HepG2 (cell line): ENCODE results near the gene CD79A. TPM values are rescaled to one million over a fixed set of nuclear protein-coding genes. Genes with fewer than 3 reads are reported as not detected.

Source experiments
- ATF1 ChIP-seq: IDR thresholded peaks from 2 replicates; pipeline ENCODE4 v1.6.1; 2016; ENCODE audit warnings: mild to moderate bottlenecking, control low read depth
- ATF2 ChIP-seq: sonication (generic); formaldehyde crosslinking; IDR thresholded peaks from 2 replicates; pipeline ENCODE4 v1.4.0; 2020; ENCODE audit warnings: missing genetic modification reagents
- E2F5 ChIP-seq: sonication (generic); formaldehyde crosslinking; conservative IDR thresholded peaks from 2 replicates; pipeline ENCODE4 v1.4.0; 2020; ENCODE audit warnings: missing genetic modification reagents
- EEA1 ChIP-seq: sonication (generic); formaldehyde crosslinking; IDR thresholded peaks from 2 replicates; pipeline ENCODE4 v1.5.1; 2020; ENCODE audit warnings: mild to moderate bottlenecking, missing genetic modification reagents, borderline replicate concordance
- HOXA3 ChIP-seq: sonication (generic); formaldehyde crosslinking; IDR thresholded peaks from 2 replicates; pipeline ENCODE4 v1.5.0; 2020; ENCODE audit warnings: missing genetic modification reagents
- HOXA9 ChIP-seq: sonication (generic); formaldehyde crosslinking; IDR thresholded peaks from 2 replicates; pipeline ENCODE4 v1.8.1; 2022; ENCODE audit warnings: missing genetic modification reagents, mild to moderate bottlenecking, moderate library complexity, borderline replicate concordance
- MED8 ChIP-seq: sonication (generic); formaldehyde crosslinking; IDR thresholded peaks from 2 replicates; pipeline ENCODE4 v1.8.1; 2023; ENCODE audit warnings: mild to moderate bottlenecking, missing genetic modification reagents; ENCODE audit not compliant: insufficient replicate concordance
- NCOA2 ChIP-seq: sonication (generic); formaldehyde crosslinking; IDR thresholded peaks from 2 replicates; pipeline ENCODE4 v1.8.0; 2022; ENCODE audit warnings: inconsistent platforms
- NCOA5 ChIP-seq: sonication (generic); formaldehyde crosslinking; IDR thresholded peaks from 2 replicates; pipeline ENCODE4 v1.4.0; 2020; ENCODE audit warnings: missing genetic modification reagents
- NFKBIZ ChIP-seq: IDR thresholded peaks from 2 replicates; pipeline ENCODE4 v1.6.1; 2018; ENCODE audit warnings: missing genetic modification reagents, missing compliant biosample characterization
- PRMT3 ChIP-seq: sonication (generic); formaldehyde crosslinking; IDR thresholded peaks from 2 replicates; pipeline ENCODE4 v1.8.1; 2022; ENCODE audit warnings: low read depth, mild to moderate bottlenecking, moderate library complexity, missing genetic modification reagents, borderline replicate concordance
- SMAD3 ChIP-seq: sonication (generic); formaldehyde crosslinking; IDR thresholded peaks from 2 replicates; pipeline ENCODE4 v1.4.0; 2020; ENCODE audit warnings: missing genetic modification reagents
- SNAPC5 ChIP-seq: sonication (generic); formaldehyde crosslinking; IDR thresholded peaks from 2 replicates; pipeline ENCODE4 v1.8.1; 2023; ENCODE audit warnings: mild to moderate bottlenecking, missing genetic modification reagents, borderline replicate concordance
- ZMAT5 ChIP-seq: sonication (generic); formaldehyde crosslinking; IDR thresholded peaks from 2 replicates; pipeline ENCODE4 v1.5.0; 2020; ENCODE audit warnings: mild to moderate bottlenecking, low read depth, missing genetic modification reagents, borderline replicate concordance
- ZNF276 ChIP-seq: sonication (generic); formaldehyde crosslinking; IDR thresholded peaks from 2 replicates; pipeline ENCODE4 v1.4.0; 2020; ENCODE audit warnings: mild to moderate bottlenecking, low read depth, missing genetic modification reagents
- ZNF280B ChIP-seq: sonication (generic); formaldehyde crosslinking; IDR thresholded peaks from 2 replicates; pipeline ENCODE4 v1.5.0; 2020; ENCODE audit warnings: missing genetic modification reagents, mild to moderate bottlenecking, borderline replicate concordance
- ZNF317 ChIP-seq: sonication (generic); formaldehyde crosslinking; IDR thresholded peaks from 2 replicates; pipeline ENCODE4 v1.5.0; 2020; ENCODE audit warnings: mild to moderate bottlenecking, missing genetic modification reagents
- ZNF567 ChIP-seq: sonication (generic); formaldehyde crosslinking; IDR thresholded peaks from 2 replicates; pipeline ENCODE4 v1.8.1; 2023; ENCODE audit warnings: mild to moderate bottlenecking, missing genetic modification reagents, borderline replicate concordance
- ZNF607 ChIP-seq: sonication (generic); formaldehyde crosslinking; IDR thresholded peaks from 2 replicates; pipeline ENCODE4 v1.5.1; 2020; ENCODE audit warnings: missing genetic modification reagents, mild to moderate bottlenecking, borderline replicate concordance
- ZNF7 ChIP-seq: IDR thresholded peaks from 2 replicates; pipeline ENCODE4 v1.6.1; 2016; ENCODE audit warnings: missing biosample characterization, missing genetic modification reagents
- ZNF749 ChIP-seq: sonication (generic); formaldehyde crosslinking; IDR thresholded peaks from 2 replicates; pipeline ENCODE4 v1.8.0; 2022; ENCODE audit warnings: mild to moderate bottlenecking, missing genetic modification reagents, moderate library complexity, borderline replicate concordance
- ZNF768 ChIP-seq: sonication (generic); formaldehyde crosslinking; IDR thresholded peaks from 2 replicates; pipeline ENCODE4 v1.4.0; 2020; ENCODE audit warnings: missing genetic modification reagents
- ZSCAN20 ChIP-seq: sonication (generic); formaldehyde crosslinking; IDR thresholded peaks from 2 replicates; pipeline ENCODE4 v1.4.0; 2020; ENCODE audit warnings: missing genetic modification reagents, mild to moderate bottlenecking, borderline replicate concordance
- polyA plus RNA-seq, 8 experiments: library from polyadenylated mRNA; depleted of rRNA in 3 of 8; stranded (reverse) in 7 of 8; unstranded in 1 of 8; fragments of >200 nt; fragmentation: Illumina TruSeq in 4 of 8; extraction: Trizol in 4 of 8; gene quantifications; 2 replicates each; pipeline versions ENCODE4 v1.2.1 to v1.2.3, GENCODE V29; 2011 to 2016; ENCODE audit warnings: low read depth in 4 of 8, missing spikeins in 1 of 8, mixed read lengths in 1 of 8; ENCODE audit not compliant: insufficient read depth in 1 of 8
- total RNA-seq, 5 experiments: library from RNA; depleted of rRNA; stranded (reverse); fragments of >200 nt; fragmentation: Illumina TruSeq; extraction: Trizol; gene quantifications; 2 replicates each; pipeline ENCODE4 v1.2.3, GENCODE V29; 2016; ENCODE audit warnings: low read depth in 1 of 5

Gene CD79A
- total and polyA plus RNA-seq, 2 of the 13 experiments (the other 11 are each of a cell fraction or from before 2014, with no cell fraction given): 0.24 to 0.33 TPM

GRCh38 chr19:41904118-41904870 lies 27.2 kb downstream of the CD79A start (continued):
- TF ChIP-seq ZNF276 (CRISPR knock-in tag) (no peak), ZNF567 (CRISPR knock-in tag) (no peak), SNAPC5 (no peak), ZNF768 (CRISPR knock-in tag) (no peak), EEA1 (no peak), ZMAT5 (CRISPR knock-in tag) (no peak), MED8 (CRISPR knock-in tag) (no peak), E2F5 (CRISPR knock-in tag) (no peak), SMAD3 (CRISPR knock-in tag) (no peak), ATF1 (CRISPR knock-in tag) (no peak), NCOA5 (CRISPR knock-in tag) (no peak), ZNF749 (CRISPR knock-in tag) (no peak), ZNF7 (CRISPR knock-in tag) (no peak), NCOA2 (CRISPR knock-in tag) (peak; percentile 81), ATF2 (0 out of 2 replicates have a peak, but pooled peaks have one; percentile 59), ZNF280B (CRISPR knock-in tag) (no peak), ZNF317 (CRISPR knock-in tag) (peak; percentile 88), PRMT3 (CRISPR knock-in tag) (no peak), ZSCAN20 (CRISPR knock-in tag) (no peak), HOXA3 (no peak; the same call in 1 of the 2 replicates), HOXA9 (CRISPR knock-in tag) (no peak), NFKBIZ (CRISPR knock-in tag) (no peak), ZNF607 (CRISPR knock-in tag) (no peak)
